ENCODE data around the gene DOCK9. TPM values are rescaled to one million over a fixed set of nuclear protein-coding genes. Genes with fewer than 3 reads are reported as not detected.

Gene DOCK9
- total and polyA plus RNA-seq, 9 of the 15 experiments (the other 6 are each of a cell fraction or from before 2014, with no cell fraction given), result 3.5 to 25.3 (median 16.7) TPM

GRCh38 chr13:99018418-99019180 is 40.7 kb upstream of the DOCK9 start:
- Histone ChIP-seq H3K36me3 (ENCODE audit: control insufficient read depth, insufficient read depth, low read length) (no peaks in the 10 kb centered on the region), H2AFZ (ENCODE audit: low read depth, low read length) (no peak overlapping the region), H3K4me3 (no peak overlapping the region), H3K9me1 (ENCODE audit: control insufficient read depth, insufficient read depth, low read length) (peaks cover 4% of the 10 kb centered on the region), H3K9ac (ENCODE audit: insufficient read depth in 1 of 2, low read depth in 2 of 2, low read length in 2 of 2) (no peak overlapping the region), H3K4me2 (ENCODE audit: insufficient read depth, low read length) (no peak overlapping the region), H3K27ac (ENCODE audit: extremely low read depth, low read depth, low read length) (no peak overlapping the region), H4K20me1 (replicated peaks; ENCODE audit: control insufficient read depth, insufficient read depth, low read length) (no peaks in the 10 kb centered on the region), H3K9me3 (replicated peaks; ENCODE audit: control insufficient read depth, insufficient read depth, low read depth, low read length) (no peaks in the 10 kb centered on the region), H3K27me3 (ENCODE audit: control insufficient read depth in 2 of 2, insufficient read depth in 2 of 2, low read length in 2 of 2) (no peaks in the 10 kb centered on the region), H3K4me1 (replicated peaks in 1 of 2; ENCODE audit: control insufficient read depth in 2 of 2, insufficient read depth in 2 of 2, low read length in 2 of 2) (peaks cover 6 to 9% of the 10 kb centered on the region in 2 experiments; a peak in 3 of 5 replicates), H3K79me2 (ENCODE audit: control insufficient read depth, insufficient read depth, low read length) (peaks cover 17% of the 10 kb centered on the region)
- BruUV-seq (replicated peaks), result no TSS peak
- no peak for TF ChIP-seq CEBPB (tag; IDR thresholded peaks at IDR 0.05)
- 0 out of 2 replicates have a peak, but pooled peaks have one; percentile 15 for TF ChIP-seq RFX1 (IDR thresholded peaks at IDR 0.05)
- no peak for TF ChIP-seq HDAC1 (IDR thresholded peaks at IDR 0.05)
- ATAC-seq (no peak), FAIRE-seq (no peak), DNase-seq (ENCODE audit: extremely low read depth in 1 of 4, low spot score in 3 of 4) (no peak)
- CTCF ChIA-PET (ENCODE audit: low intra/inter-chr PET ratio), result no interaction called here
- POLR2A ChIA-PET, result no interaction called here
- intact Hi-C loops (cut with micrococcal nuclease), result no loop called here
- 100% methylated on average over 2 of the region's 3 CpGs for WGBS (ENCODE audit: insufficient coverage, low coverage, missing lambda C conversion rate)
- in situ Hi-C loops (cut with MboI), result no loop called here

Measured in K562 (cell line).